CD8-positive, alpha-beta memory T cell (primary cell): ENCODE measurements around the gene RAB11FIP4. TPM values are rescaled to one million over a fixed set of nuclear protein-coding genes. Genes with fewer than 3 reads are reported as not detected.
"Not testable (repeated sequence)": the region's sequence is repeated elsewhere in the genome, so short reads cannot be mapped to it uniquely, and the experiment has no call there.

ENCODE experiments used
- CTCF ChIA-PET: fragments of 350-600 bp; sonication (Branson Sonifier 250); formaldehyde crosslinking; loops from one replicate; lab custom pipeline; 2021; ENCODE audit warnings: antibody characterized with exemption; lab: Charles Lee
- POLR2A ChIA-PET: fragments of 350-600 bp; sonication (Branson Sonifier 250); formaldehyde crosslinking; loops from one replicate; lab custom pipeline; 2021; ENCODE audit warnings: antibody characterized with exemption; lab: Charles Lee
- DNase-seq, 5 donors: peaks; one replicate each; pipeline versions ENCODE4 v3.0.0 to v3.0.0-alpha.2; 2020 to 2022; ENCODE audit warnings: mixed read lengths in 1 of 5
- H3K27ac ChIP-seq: one replicate; pipeline ENCODE4 v1.7.0; 2013; ENCODE audit warnings: low read depth, mild to moderate bottlenecking, low read length, moderate library complexity
- H3K27me3 ChIP-seq: 2 replicates; pipeline ENCODE4 v1.7.0; 2013; ENCODE audit warnings: low read length, mild to moderate bottlenecking; ENCODE audit not compliant: insufficient read depth, poor library complexity, severe bottlenecking
- H3K36me3 ChIP-seq: 2 replicates; pipeline ENCODE4 v1.7.0; 2013; ENCODE audit warnings: mild to moderate bottlenecking, low read length, moderate library complexity; ENCODE audit not compliant: insufficient read depth
- H3K4me1 ChIP-seq: 2 replicates; pipeline ENCODE4 v1.7.0; 2013; ENCODE audit warnings: mild to moderate bottlenecking, low read length, moderate library complexity; ENCODE audit not compliant: insufficient read depth
- H3K4me3 ChIP-seq: 2 replicates; pipeline ENCODE4 v1.7.0; 2013; ENCODE audit warnings: mild to moderate bottlenecking, low read length
- H3K9me3 ChIP-seq: 2 replicates; pipeline ENCODE4 v1.7.0; 2013; ENCODE audit warnings: mild to moderate bottlenecking, low read length
- H3K27ac Mint-ChIP-seq, 8 donors: one replicate each; pipeline ENCODE4 v1.8.0; 2020 to 2021; ENCODE audit warnings: mixed read lengths in 8 of 8, mild to moderate bottlenecking in 6 of 8, inconsistent platforms in 3 of 8, moderate library complexity in 3 of 8
- H3K27me3 Mint-ChIP-seq, 2 donors: one replicate each; pipeline ENCODE4 v1.8.0; 2020 to 2021; ENCODE audit warnings: mixed read lengths in 2 of 2, mild to moderate bottlenecking in 1 of 2, moderate library complexity in 1 of 2
- H3K36me3 Mint-ChIP-seq, 3 donors: one replicate each; pipeline ENCODE4 v1.8.0; 2020 to 2021; ENCODE audit warnings: mixed read lengths in 3 of 3, inconsistent platforms in 1 of 3, mild to moderate bottlenecking in 1 of 3
- H3K4me1 Mint-ChIP-seq, 3 donors: one replicate each; pipeline ENCODE4 v1.8.0; 2020 to 2021; ENCODE audit warnings: mixed read lengths in 3 of 3, inconsistent platforms in 1 of 3, mild to moderate bottlenecking in 1 of 3
- H3K4me3 Mint-ChIP-seq, 7 donors: one replicate each; pipeline ENCODE4 v1.8.0; 2020 to 2021; ENCODE audit warnings: mixed read lengths in 7 of 7, mild to moderate bottlenecking in 6 of 7, moderate library complexity in 4 of 7, inconsistent platforms in 2 of 7
- H3K9me3 Mint-ChIP-seq, 5 donors: one replicate each; pipeline ENCODE4 v1.8.0; 2020 to 2022; ENCODE audit warnings: mixed read lengths in 5 of 5, mild to moderate bottlenecking in 3 of 5, moderate library complexity in 2 of 5, inconsistent platforms in 1 of 5
- polyA plus RNA-seq: library from polyadenylated mRNA; unstranded; fragments of 300-500 nt; fragmentation: Illumina TruSeq; gene quantifications from one replicate; pipeline ENCODE4 v1.2.3, GENCODE V29; 2021
- total RNA-seq, 2 experiments: library from RNA; stranded (reverse); gene quantifications; one replicate each; pipeline ENCODE4 v1.2.3, GENCODE V29; 2021

Gene RAB11FIP4, protein sequence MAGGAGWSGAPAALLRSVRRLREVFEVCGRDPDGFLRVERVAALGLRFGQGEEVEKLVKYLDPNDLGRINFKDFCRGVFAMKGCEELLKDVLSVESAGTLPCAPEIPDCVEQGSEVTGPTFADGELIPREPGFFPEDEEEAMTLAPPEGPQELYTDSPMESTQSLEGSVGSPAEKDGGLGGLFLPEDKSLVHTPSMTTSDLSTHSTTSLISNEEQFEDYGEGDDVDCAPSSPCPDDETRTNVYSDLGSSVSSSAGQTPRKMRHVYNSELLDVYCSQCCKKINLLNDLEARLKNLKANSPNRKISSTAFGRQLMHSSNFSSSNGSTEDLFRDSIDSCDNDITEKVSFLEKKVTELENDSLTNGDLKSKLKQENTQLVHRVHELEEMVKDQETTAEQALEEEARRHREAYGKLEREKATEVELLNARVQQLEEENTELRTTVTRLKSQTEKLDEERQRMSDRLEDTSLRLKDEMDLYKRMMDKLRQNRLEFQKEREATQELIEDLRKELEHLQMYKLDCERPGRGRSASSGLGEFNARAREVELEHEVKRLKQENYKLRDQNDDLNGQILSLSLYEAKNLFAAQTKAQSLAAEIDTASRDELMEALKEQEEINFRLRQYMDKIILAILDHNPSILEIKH
- total RNA-seq (10 to 100 TPM; 15.1 to 17.4 TPM), polyA plus RNA-seq (26.8 TPM)

- CTCF ChIA-PET: interaction anchor here (3.6 kb wide), 1 partner anchor 133 kb away, joined by 15 read pairs; no protein-coding TSS in a partner anchor
- peak in 1 of 5 donors; percentile 11 for DNase-seq
- POLR2A ChIA-PET: no interaction called here
- Histone ChIP-seq H3K27me3 (peaks cover 24% of the 10 kb centered on the region), H3K4me1 (no peaks in the 10 kb centered on the region), H3K9me3 (no peaks in the 10 kb centered on the region), H3K36me3 (no peaks in the 10 kb centered on the region), H3K27ac (no peak within 1 kb of the TSS), H3K4me3 (no peak within 1 kb of the TSS)
- peak within 1 kb of the TSS in 1 of 8 donors; percentile 58 for H3K27ac Mint-ChIP-seq
- peaks cover 42 to 55% of the 10 kb centered on the region in 2 donors for H3K27me3 Mint-ChIP-seq
- H3K9me3 Mint-ChIP-seq: no peaks in the 10 kb centered on the region
- peaks cover 0 to 12% (median 9%) of the 10 kb centered on the region in 3 donors for H3K4me1 Mint-ChIP-seq
- H3K4me3 Mint-ChIP-seq: peak within 1 kb of the TSS; percentile 22 to 91 (median 77)
- peaks cover 0 to 6% (median 0%) of the 10 kb centered on the region in 3 donors for H3K36me3 Mint-ChIP-seq
Observed at GRCh38 chr17:31391496-31391949, at the start of gene RAB11FIP4. RAB11FIP4 (plus strand) TSS chr17:31391675; CDS start chr17:31391853, 178 bp downstream.

GRCh38 chr17:31345191-31345747, 46.2 kb upstream of the RAB11FIP4 start:
- H3K4me3 ChIP-seq, H3K9me3 Mint-ChIP-seq, H3K4me1 ChIP-seq, H3K27me3 ChIP-seq, H3K4me1 Mint-ChIP-seq, H3K27ac Mint-ChIP-seq, CTCF ChIA-PET, H3K9me3 ChIP-seq, H3K36me3 ChIP-seq, H3K27me3 Mint-ChIP-seq, POLR2A ChIA-PET, H3K4me3 Mint-ChIP-seq, DNase-seq, H3K27ac ChIP-seq: not testable (repeated sequence)
- peaks cover 7 to 54% (median 21%) of the 10 kb centered on the region in 3 donors for H3K36me3 Mint-ChIP-seq

DNA sequence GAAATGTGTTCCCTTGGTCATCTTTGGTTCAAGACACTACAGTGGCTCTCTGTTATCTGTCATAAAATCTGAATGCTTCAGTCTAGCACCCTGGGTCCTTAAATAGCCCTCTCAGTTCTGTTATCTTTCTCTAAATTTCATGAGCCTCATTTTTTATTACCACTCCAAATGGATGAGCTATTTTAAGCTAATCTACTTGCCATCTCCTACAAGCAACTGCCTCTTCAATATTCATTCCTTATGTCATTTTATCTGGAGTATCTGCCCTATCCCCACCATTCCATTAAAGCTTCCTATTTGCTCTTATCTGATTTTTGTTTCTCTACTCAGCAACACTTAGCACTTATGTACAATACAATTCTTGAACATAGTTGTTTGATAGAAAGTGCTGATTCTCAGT, 42.0 kb upstream of the RAB11FIP4 start:
- Histone ChIP-seq H3K27ac (no peak overlapping the region), H3K9me3 (no peaks in the 10 kb centered on the region), H3K36me3 (peaks cover 4% of the 10 kb centered on the region), H3K27me3 (no peaks in the 10 kb centered on the region), H3K4me3 (no peak overlapping the region), H3K4me1 (no peaks in the 10 kb centered on the region)
- Mint-ChIP-seq H3K36me3 (peaks cover 0 to 53% (median 18%) of the 10 kb centered on the region in 3 donors), H3K27me3 (no peaks in the 10 kb centered on the region), H3K27ac (peak overlapping the region in 2 of 8 donors; percentile 4 to 7), H3K9me3 (no peaks in the 10 kb centered on the region), H3K4me3 (no peak overlapping the region), H3K4me1 (no peaks in the 10 kb centered on the region)
- CTCF ChIA-PET: interaction anchor here (0.6 kb wide), 1 partner anchor 170 kb away, joined by 3 read pairs; no protein-coding TSS in a partner anchor
- POLR2A ChIA-PET: no interaction called here
- no peak for DNase-seq

DNA sequence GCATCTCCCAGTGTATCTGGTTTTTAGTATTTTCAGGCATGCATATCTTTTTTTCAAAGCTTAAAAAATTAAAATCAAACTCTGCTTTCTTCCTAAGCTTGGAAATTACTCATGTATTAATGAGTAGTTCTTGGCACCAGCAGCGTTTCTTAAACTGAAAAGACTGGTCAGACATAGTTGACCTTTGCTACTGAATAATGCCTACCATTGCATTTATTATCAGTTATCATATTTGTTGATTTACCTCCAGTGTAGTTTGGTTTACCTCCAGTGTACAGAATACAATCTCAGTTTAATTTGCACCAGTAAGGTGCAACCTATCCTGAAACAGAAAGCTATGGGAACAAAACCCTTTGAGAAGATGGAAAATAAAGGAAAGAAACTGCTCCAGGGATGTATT, 35.5 kb upstream of the RAB11FIP4 start:
- H3K4me3 ChIP-seq: no peak overlapping the region
- H3K27me3 Mint-ChIP-seq: no peaks in the 10 kb centered on the region
- no peaks in the 10 kb centered on the region for H3K9me3 Mint-ChIP-seq
- H3K36me3 ChIP-seq: peaks cover 12% of the 10 kb centered on the region
- no peaks in the 10 kb centered on the region for H3K4me1 Mint-ChIP-seq
- ChIA-PET POLR2A (no interaction called here), CTCF (no interaction called here)
- no peak overlapping the region for H3K4me3 Mint-ChIP-seq
- H3K4me1 ChIP-seq: no peaks in the 10 kb centered on the region
- no peak overlapping the region for H3K27ac ChIP-seq
- DNase-seq: no peak
- H3K27ac Mint-ChIP-seq: peak overlapping the region in 1 of 8 donors; percentile 42
- H3K27me3 ChIP-seq: no peaks in the 10 kb centered on the region
- H3K36me3 Mint-ChIP-seq: peaks cover 9 to 83% (median 41%) of the 10 kb centered on the region in 3 donors
- H3K9me3 ChIP-seq: no peaks in the 10 kb centered on the region

GRCh38 chr17:31357091-31357490, 34.4 kb upstream of the RAB11FIP4 start:
- no peak overlapping the region for H3K27ac ChIP-seq
- H3K27me3 Mint-ChIP-seq: no peaks in the 10 kb centered on the region
- no peak overlapping the region for H3K4me3 Mint-ChIP-seq
- ChIA-PET POLR2A (no interaction called here), CTCF (no interaction called here)
- H3K27me3 ChIP-seq: no peaks in the 10 kb centered on the region
- peaks cover 11 to 85% (median 45%) of the 10 kb centered on the region in 3 donors for H3K36me3 Mint-ChIP-seq
- no peaks in the 10 kb centered on the region for H3K4me1 ChIP-seq
- no peaks in the 10 kb centered on the region for H3K9me3 Mint-ChIP-seq
- DNase-seq: no peak
- no peak overlapping the region for H3K4me3 ChIP-seq
- H3K36me3 ChIP-seq: peaks cover 15% of the 10 kb centered on the region
- H3K27ac Mint-ChIP-seq: no peak overlapping the region
- H3K4me1 Mint-ChIP-seq: no peaks in the 10 kb centered on the region
- H3K9me3 ChIP-seq: no peaks in the 10 kb centered on the region

DNA sequence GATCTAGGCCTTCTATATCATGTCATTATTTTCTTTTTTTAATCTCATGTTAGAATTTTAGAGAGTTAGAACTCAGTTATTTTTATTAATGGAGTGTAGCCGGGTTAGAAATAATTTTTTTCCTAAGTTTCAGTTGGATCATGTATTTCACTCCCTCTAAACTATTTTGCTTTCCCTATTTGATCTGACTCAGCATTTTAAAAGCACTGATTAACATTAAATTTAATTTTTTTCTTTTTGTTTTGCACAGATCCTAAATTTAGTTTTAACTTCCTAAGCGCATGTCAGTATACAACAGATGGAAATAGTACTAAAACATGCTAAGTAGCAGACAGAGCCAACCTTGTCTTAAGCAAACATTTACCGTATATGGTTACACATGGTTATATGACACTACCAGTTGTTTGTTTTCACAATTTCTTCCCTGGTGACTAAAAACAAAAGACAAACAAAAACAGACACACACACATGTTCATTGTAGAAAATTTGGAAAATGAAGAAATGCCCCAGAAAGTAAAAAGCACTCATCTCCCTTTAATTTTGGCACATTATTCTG, 33.6 kb upstream of the RAB11FIP4 start:
- Mint-ChIP-seq H3K4me1 (no peaks in the 10 kb centered on the region), H3K27me3 (no peaks in the 10 kb centered on the region), H3K9me3 (no peaks in the 10 kb centered on the region), H3K27ac (peak overlapping the region in 2 of 8 donors; percentile 6 to 20), H3K36me3 (peaks cover 11 to 86% (median 48%) of the 10 kb centered on the region in 3 donors), H3K4me3 (no peak overlapping the region)
- no peaks in the 10 kb centered on the region for H3K4me1 ChIP-seq
- ChIA-PET CTCF (no interaction called here), POLR2A (no interaction called here)
- no peaks in the 10 kb centered on the region for H3K27me3 ChIP-seq
- H3K27ac ChIP-seq: no peak overlapping the region
- no peak for DNase-seq
- no peak overlapping the region for H3K4me3 ChIP-seq
- peaks cover 15% of the 10 kb centered on the region for H3K36me3 ChIP-seq
- H3K9me3 ChIP-seq: no peaks in the 10 kb centered on the region

GRCh38 chr17:31364012-31364411, 27.5 kb upstream of the RAB11FIP4 start:
- H3K4me1 Mint-ChIP-seq: no peaks in the 10 kb centered on the region
- no peak overlapping the region for H3K4me3 Mint-ChIP-seq
- H3K27ac ChIP-seq: no peak overlapping the region
- H3K4me3 ChIP-seq: no peak overlapping the region
- POLR2A ChIA-PET: no interaction called here
- no peaks in the 10 kb centered on the region for H3K4me1 ChIP-seq
- no peaks in the 10 kb centered on the region for H3K9me3 ChIP-seq
- peaks cover 9% of the 10 kb centered on the region for H3K36me3 ChIP-seq
- no peak overlapping the region for H3K27ac Mint-ChIP-seq
- no peak for DNase-seq
- H3K27me3 Mint-ChIP-seq: no peaks in the 10 kb centered on the region
- no peaks in the 10 kb centered on the region for H3K9me3 Mint-ChIP-seq
- no peaks in the 10 kb centered on the region for H3K27me3 ChIP-seq
- CTCF ChIA-PET: no interaction called here
- H3K36me3 Mint-ChIP-seq: peaks cover 7 to 65% (median 25%) of the 10 kb centered on the region in 3 donors
